ENCODE data around the gene FLT3LG. TPM values are rescaled to one million over a fixed set of nuclear protein-coding genes. Genes with fewer than 3 reads are reported as not detected.

FLT3LG gene
- total and polyA plus RNA-seq, 9 of the 15 experiments (the other 6 are each of a cell fraction or from before 2014, with no cell fraction given): 0.31 to 6.4 (median 1.1) TPM

DNA sequence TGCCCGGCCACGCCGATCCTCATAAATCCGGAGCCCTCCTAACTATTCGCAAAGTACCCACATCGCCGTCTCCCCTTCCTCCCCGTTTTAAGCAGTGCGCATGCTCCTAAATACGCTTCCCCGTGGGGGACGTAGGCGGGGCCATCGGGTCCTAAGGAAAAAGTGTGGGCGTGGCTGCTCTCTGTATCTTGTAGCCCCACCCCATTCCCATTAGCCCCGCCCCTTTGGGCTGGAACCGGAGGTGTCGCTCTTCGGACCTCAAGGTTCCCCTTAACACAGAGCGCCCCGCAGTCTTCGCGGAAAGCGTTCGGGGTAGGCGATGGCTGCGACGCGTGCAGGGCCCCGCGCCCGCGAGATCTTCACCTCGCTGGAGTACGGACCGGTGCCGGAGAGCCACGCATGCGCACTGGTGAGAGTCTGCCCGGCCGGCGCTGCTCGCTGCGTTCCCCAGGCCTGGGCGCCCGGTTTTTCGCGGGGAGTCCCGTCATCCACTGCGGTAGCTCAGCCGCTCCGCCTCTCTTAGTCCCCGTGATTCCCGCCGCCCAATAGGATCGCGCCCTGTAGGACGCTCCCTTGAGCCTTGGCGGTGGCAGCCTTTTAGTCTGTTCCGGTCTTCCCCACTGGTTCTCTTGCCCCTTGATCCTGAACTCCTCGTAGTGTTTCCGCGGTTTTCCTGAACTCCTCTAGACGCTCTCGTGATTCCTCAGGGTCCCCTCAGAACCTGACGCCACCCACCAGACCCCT is 20.8 kb upstream of the FLT3LG start, which contains the start of gene ALDH16A1 (continued):
- TF ChIP-seq, protein P1, sequence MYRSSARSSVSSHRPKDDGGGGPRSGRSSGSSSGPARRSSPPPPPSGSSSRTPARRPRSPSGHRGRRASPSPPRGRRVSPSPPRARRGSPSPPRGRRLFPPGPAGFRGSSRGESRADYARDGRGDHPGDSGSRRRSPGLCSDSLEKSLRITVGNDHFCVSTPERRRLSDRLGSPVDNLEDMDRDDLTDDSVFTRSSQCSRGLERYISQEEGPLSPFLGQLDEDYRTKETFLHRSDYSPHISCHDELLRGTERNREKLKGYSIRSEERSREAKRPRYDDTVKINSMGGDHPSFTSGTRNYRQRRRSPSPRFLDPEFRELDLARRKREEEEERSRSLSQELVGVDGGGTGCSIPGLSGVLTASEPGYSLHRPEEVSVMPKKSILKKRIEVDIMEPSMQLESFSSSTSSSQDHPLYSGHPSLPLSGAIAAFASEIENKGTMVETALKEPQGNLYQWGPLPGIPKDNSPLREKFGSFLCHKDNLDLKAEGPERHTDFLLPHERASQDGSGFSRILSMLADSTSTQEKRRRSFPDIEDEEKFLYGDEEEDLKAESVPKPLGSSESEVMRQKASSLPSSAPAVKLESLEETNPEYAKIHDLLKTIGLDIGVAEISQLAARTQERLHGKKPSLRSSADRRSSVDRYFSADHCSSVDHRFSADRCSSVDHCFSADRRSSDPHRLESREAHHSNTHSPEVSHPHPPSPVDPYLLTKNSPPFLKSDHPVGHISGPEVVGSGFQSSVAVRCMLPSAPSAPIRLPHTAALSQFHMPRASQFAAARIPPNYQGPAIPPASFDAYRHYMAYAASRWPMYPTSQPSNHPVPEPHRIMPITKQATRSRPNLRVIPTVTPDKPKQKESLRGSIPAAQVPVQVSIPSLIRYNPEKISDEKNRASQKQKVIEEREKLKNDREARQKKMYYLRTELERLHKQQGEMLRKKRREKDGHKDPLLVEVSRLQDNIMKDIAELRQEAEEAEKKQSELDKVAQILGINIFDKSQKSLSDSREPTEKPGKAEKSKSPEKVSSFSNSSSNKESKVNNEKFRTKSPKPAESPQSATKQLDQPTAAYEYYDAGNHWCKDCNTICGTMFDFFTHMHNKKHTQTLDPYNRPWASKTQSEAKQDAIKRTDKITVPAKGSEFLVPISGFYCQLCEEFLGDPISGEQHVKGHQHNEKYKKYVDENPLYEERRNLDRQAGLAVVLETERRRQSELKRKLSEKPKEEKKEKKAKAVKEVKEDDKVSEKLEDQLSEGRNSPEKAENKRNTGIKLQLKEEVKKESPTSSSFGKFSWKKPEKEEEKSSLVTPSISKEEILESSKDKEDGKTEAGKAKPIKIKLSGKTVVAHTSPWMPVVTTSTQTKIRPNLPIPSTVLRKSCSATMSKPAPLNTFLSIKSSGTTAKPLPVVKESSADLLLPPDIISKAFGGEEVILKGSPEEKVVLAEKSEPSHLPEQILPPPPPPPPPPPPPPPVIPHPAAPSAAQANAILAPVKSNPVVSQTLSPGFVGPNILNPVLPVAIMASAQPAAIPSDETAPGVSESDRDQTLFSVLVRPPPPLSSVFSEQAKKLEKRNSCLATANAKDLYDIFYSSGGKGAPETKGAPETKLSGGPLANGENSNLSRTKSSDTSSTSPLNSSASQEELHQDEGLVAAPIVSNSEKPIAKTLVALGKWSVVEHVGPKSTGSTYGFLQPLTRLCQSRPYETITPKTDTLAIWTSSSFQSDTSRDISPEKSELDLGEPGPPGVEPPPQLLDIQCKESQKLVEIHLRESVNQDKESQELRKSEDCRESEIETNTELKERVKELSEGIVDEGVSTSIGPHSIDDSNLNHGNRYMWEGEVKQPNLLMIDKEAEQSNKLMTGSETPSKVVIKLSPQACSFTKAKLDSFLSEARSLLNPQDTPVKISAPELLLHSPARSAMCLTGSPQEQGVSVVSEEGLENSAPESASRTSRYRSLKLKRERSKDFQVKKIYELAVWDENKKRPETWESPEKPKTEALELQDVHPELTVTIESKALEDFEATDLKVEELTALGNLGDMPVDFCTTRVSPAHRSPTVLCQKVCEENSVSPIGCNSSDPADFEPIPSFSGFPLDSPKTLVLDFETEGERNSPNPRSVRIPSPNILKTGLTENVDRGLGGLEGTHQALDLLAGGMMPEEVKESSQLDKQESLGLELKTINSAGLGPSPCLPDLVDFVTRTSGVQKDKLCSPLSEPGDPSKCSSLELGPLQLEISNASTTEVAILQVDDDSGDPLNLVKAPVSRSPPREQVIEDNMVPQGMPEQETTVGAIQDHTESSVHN (IDR thresholded peaks at IDR 0.05; ENCODE audit: borderline replicate concordance in 1 of 2, low read depth in 1 of 2): no peak
- TF ChIP-seq TAL1 (IDR thresholded peaks at IDR 0.05) (no peak), E4F1 (CRISPR knock-in tag; IDR thresholded peaks at IDR 0.05; ENCODE audit: borderline replicate concordance) (no peak), ZNF512 (tag; IDR thresholded peaks at IDR 0.05) (no peak), ZNF696 (CRISPR knock-in tag; conservative IDR thresholded peaks at IDR 0.05) (no peak; the same call in 1 of the 2 replicates), PTTG1 (tag; IDR thresholded peaks at IDR 0.05; ENCODE audit: low read depth) (no peak), ZNF586 (CRISPR knock-in tag; conservative IDR thresholded peaks at IDR 0.05) (no peak), ARID1B (IDR thresholded peaks at IDR 0.05) (no peak), TCF7L2 (IDR thresholded peaks at IDR 0.05; ENCODE audit: low read depth, low read length) (no peak; the same call in 1 of the 2 replicates), ZC3H11A (IDR thresholded peaks at IDR 0.05; ENCODE audit: low read depth, low read length) (no peak)
